ENCODE measurements around the gene ECHDC3.

The ECHDC3 gene

GRCh38 chr10:11716686-11717085, 25.5 kb upstream of the ECHDC3 start:
- H3K36me3 ChIP-seq (ENCODE audit: control insufficient read depth, insufficient read depth, low read length): no peaks in the 10 kb centered on the region
- whole genome bisulfite sequencing, 2 experiments (ENCODE audit: insufficient coverage in 2 of 2): 85 to 100% methylated on average over 2 to 3 of the region's 4 CpGs
- H3K27ac ChIP-seq (ENCODE audit: low read depth, low read length, severe bottlenecking): no peak overlapping the region
- H3K4me3 ChIP-seq (ENCODE audit: extremely low read depth, insufficient read depth, low read length, poor library complexity, severe bottlenecking): no peak overlapping the region
- peaks cover 16% of the 10 kb centered on the region for H3K4me1 ChIP-seq (ENCODE audit: control insufficient read depth, insufficient read depth, low read length, poor library complexity, severe bottlenecking)
- no peaks in the 10 kb centered on the region for H3K9me3 ChIP-seq (ENCODE audit: control insufficient read depth, low read length)

GRCh38 chr10:11719496-11720259, 22.5 kb upstream of the ECHDC3 start:
- Histone ChIP-seq H3K4me1 (ENCODE audit: control insufficient read depth, insufficient read depth, low read length, poor library complexity, severe bottlenecking) (no peaks in the 10 kb centered on the region), H3K36me3 (ENCODE audit: control insufficient read depth, insufficient read depth, low read length) (no peaks in the 10 kb centered on the region), H3K4me3 (ENCODE audit: extremely low read depth, insufficient read depth, low read length, poor library complexity, severe bottlenecking) (no peak overlapping the region), H3K9me3 (ENCODE audit: control insufficient read depth, low read length) (no peaks in the 10 kb centered on the region), H3K27ac (ENCODE audit: low read depth, low read length, severe bottlenecking) (no peak overlapping the region)
- WGBS, 2 experiments (ENCODE audit: insufficient coverage in 2 of 2): 87 to 88% methylated on average over 8 to 13 of the region's 13 CpGs

GRCh38 chr10:11720260-11720741, 21.9 kb upstream of the ECHDC3 start:
- no peak overlapping the region for H3K27ac ChIP-seq (ENCODE audit: low read depth, low read length, severe bottlenecking)
- H3K9me3 ChIP-seq (ENCODE audit: control insufficient read depth, low read length): no peaks in the 10 kb centered on the region
- H3K4me3 ChIP-seq (ENCODE audit: extremely low read depth, insufficient read depth, low read length, poor library complexity, severe bottlenecking): no peak overlapping the region
- no peaks in the 10 kb centered on the region for H3K4me1 ChIP-seq (ENCODE audit: control insufficient read depth, insufficient read depth, low read length, poor library complexity, severe bottlenecking)
- 88 to 92% methylated on average over 9 to 11 of the region's 11 CpGs for WGBS, 2 experiments (ENCODE audit: insufficient coverage in 2 of 2)
- H3K36me3 ChIP-seq (ENCODE audit: control insufficient read depth, insufficient read depth, low read length): no peaks in the 10 kb centered on the region

GRCh38 chr10:11721806-11722205, 20.4 kb upstream of the ECHDC3 start:
- WGBS, 2 experiments (ENCODE audit: insufficient coverage in 2 of 2): 83 to 100% methylated on average over 1 to 2 of the region's 3 CpGs
- Histone ChIP-seq H3K27ac (ENCODE audit: low read depth, low read length, severe bottlenecking) (no peak overlapping the region), H3K4me3 (ENCODE audit: extremely low read depth, insufficient read depth, low read length, poor library complexity, severe bottlenecking) (no peak overlapping the region), H3K9me3 (ENCODE audit: control insufficient read depth, low read length) (no peaks in the 10 kb centered on the region), H3K36me3 (ENCODE audit: control insufficient read depth, insufficient read depth, low read length) (no peaks in the 10 kb centered on the region), H3K4me1 (ENCODE audit: control insufficient read depth, insufficient read depth, low read length, poor library complexity, severe bottlenecking) (no peaks in the 10 kb centered on the region)

GRCh38 chr10:11723359-11723758, 18.8 kb upstream of the ECHDC3 start:
- H3K4me1 ChIP-seq (ENCODE audit: control insufficient read depth, insufficient read depth, low read length, poor library complexity, severe bottlenecking): no peaks in the 10 kb centered on the region
- no CpG with 5 or more reads among the region's 5 CpGs for WGBS, 2 experiments (ENCODE audit: insufficient coverage in 2 of 2)
- H3K9me3 ChIP-seq (ENCODE audit: control insufficient read depth, low read length): peaks cover 5% of the 10 kb centered on the region

GRCh38 chr10:11724938-11725776, 17.0 kb upstream of the ECHDC3 start:
- WGBS, 2 experiments (ENCODE audit: insufficient coverage in 2 of 2): 75 to 78% methylated on average over 20 of the region's 20 CpGs
- H3K36me3 ChIP-seq (ENCODE audit: control insufficient read depth, insufficient read depth, low read length): no peaks in the 10 kb centered on the region
- H3K9me3 ChIP-seq (ENCODE audit: control insufficient read depth, low read length): peaks cover 5% of the 10 kb centered on the region
- H3K4me3 ChIP-seq (ENCODE audit: extremely low read depth, insufficient read depth, low read length, poor library complexity, severe bottlenecking): no peak overlapping the region
- H3K4me1 ChIP-seq (ENCODE audit: control insufficient read depth, insufficient read depth, low read length, poor library complexity, severe bottlenecking): no peaks in the 10 kb centered on the region
- no peak overlapping the region for H3K27ac ChIP-seq (ENCODE audit: low read depth, low read length, severe bottlenecking)

More at GRCh38 chr10:11723359-11723758, 18.8 kb upstream of the ECHDC3 start:
- no peak overlapping the region for H3K27ac ChIP-seq (ENCODE audit: low read depth, low read length, severe bottlenecking)
- no peak overlapping the region for H3K4me3 ChIP-seq (ENCODE audit: extremely low read depth, insufficient read depth, low read length, poor library complexity, severe bottlenecking)
- no peaks in the 10 kb centered on the region for H3K36me3 ChIP-seq (ENCODE audit: control insufficient read depth, insufficient read depth, low read length)

- no peak overlapping the region for H3K27ac ChIP-seq (ENCODE audit: low read depth, low read length, severe bottlenecking)
- H3K36me3 ChIP-seq (ENCODE audit: control insufficient read depth, insufficient read depth, low read length): no peaks in the 10 kb centered on the region
- 89 to 95% methylated on average over 3 to 8 of the region's 10 CpGs for WGBS, 2 experiments (ENCODE audit: insufficient coverage in 2 of 2)
- H3K9me3 ChIP-seq (ENCODE audit: control insufficient read depth, low read length): peaks cover 11% of the 10 kb centered on the region
- H3K4me3 ChIP-seq (ENCODE audit: extremely low read depth, insufficient read depth, low read length, poor library complexity, severe bottlenecking): no peak overlapping the region
- no peaks in the 10 kb centered on the region for H3K4me1 ChIP-seq (ENCODE audit: control insufficient read depth, insufficient read depth, low read length, poor library complexity, severe bottlenecking)
These were observed 16.3 kb upstream of the ECHDC3 start for GRCh38 chr10:11725912-11726311.

- 80 to 88% methylated on average over 4 of the region's 4 CpGs for WGBS, 2 experiments (ENCODE audit: insufficient coverage in 2 of 2)
- Histone ChIP-seq H3K27ac (ENCODE audit: low read depth, low read length, severe bottlenecking) (no peak overlapping the region), H3K36me3 (ENCODE audit: control insufficient read depth, insufficient read depth, low read length) (no peaks in the 10 kb centered on the region), H3K4me3 (ENCODE audit: extremely low read depth, insufficient read depth, low read length, poor library complexity, severe bottlenecking) (no peak overlapping the region), H3K9me3 (ENCODE audit: control insufficient read depth, low read length) (peaks cover 14% of the 10 kb centered on the region), H3K4me1 (ENCODE audit: control insufficient read depth, insufficient read depth, low read length, poor library complexity, severe bottlenecking) (no peaks in the 10 kb centered on the region)
These were observed 14.6 kb upstream of the ECHDC3 start for GRCh38 chr10:11727563-11727962.

GRCh38 chr10:11728353-11728752, 13.8 kb upstream of the ECHDC3 start:
- 93 to 94% methylated on average over 2 to 5 of the region's 7 CpGs for WGBS, 2 experiments (ENCODE audit: insufficient coverage in 2 of 2)
- Histone ChIP-seq H3K4me1 (ENCODE audit: control insufficient read depth, insufficient read depth, low read length, poor library complexity, severe bottlenecking) (no peaks in the 10 kb centered on the region), H3K36me3 (ENCODE audit: control insufficient read depth, insufficient read depth, low read length) (no peaks in the 10 kb centered on the region), H3K4me3 (ENCODE audit: extremely low read depth, insufficient read depth, low read length, poor library complexity, severe bottlenecking) (no peak overlapping the region), H3K27ac (ENCODE audit: low read depth, low read length, severe bottlenecking) (no peak overlapping the region), H3K9me3 (ENCODE audit: control insufficient read depth, low read length) (peaks cover 14% of the 10 kb centered on the region)

GRCh38 chr10:11729790-11730315, 12.3 kb upstream of the ECHDC3 start:
- Histone ChIP-seq H3K4me3 (ENCODE audit: extremely low read depth, insufficient read depth, low read length, poor library complexity, severe bottlenecking) (no peak overlapping the region), H3K27ac (ENCODE audit: low read depth, low read length, severe bottlenecking) (no peak overlapping the region), H3K9me3 (ENCODE audit: control insufficient read depth, low read length) (peaks cover 14% of the 10 kb centered on the region), H3K4me1 (ENCODE audit: control insufficient read depth, insufficient read depth, low read length, poor library complexity, severe bottlenecking) (no peaks in the 10 kb centered on the region), H3K36me3 (ENCODE audit: control insufficient read depth, insufficient read depth, low read length) (no peaks in the 10 kb centered on the region)
- WGBS, 2 experiments (ENCODE audit: insufficient coverage in 2 of 2): 87 to 90% methylated on average over 2 to 3 of the region's 3 CpGs

Measured in mesodermal cell (in vitro differentiated cells).